Suprapubic skin (tissue), 3 donors: Measurements from ENCODE around the gene BCL11B.

Experiments used
- CTCF ChIP-seq, 2 donors: fragments of 200-600 bp in 1 of 2; fragments of 450-650 bp in 1 of 2; sonication (generic) in 1 of 2; IDR thresholded peaks; one replicate each; pipeline ENCODE4 v1.5.1; 2016 to 2019; ENCODE audit warnings: antibody characterized with exemption in 2 of 2, mild to moderate bottlenecking in 1 of 2, moderate library complexity in 1 of 2
- EP300 ChIP-seq: sonication (generic); formaldehyde crosslinking; IDR thresholded peaks from one replicate; pipeline ENCODE4 v1.6.1; 2017; ENCODE audit warnings: antibody characterized with exemption
- POLR2A ChIP-seq, 2 donors: fragments of 450-650 bp; IDR thresholded peaks; one replicate each; pipeline ENCODE4 v1.6.1; 2017; ENCODE audit warnings: antibody characterized with exemption in 2 of 2, mild to moderate bottlenecking in 2 of 2, moderate library complexity in 2 of 2

DNA sequence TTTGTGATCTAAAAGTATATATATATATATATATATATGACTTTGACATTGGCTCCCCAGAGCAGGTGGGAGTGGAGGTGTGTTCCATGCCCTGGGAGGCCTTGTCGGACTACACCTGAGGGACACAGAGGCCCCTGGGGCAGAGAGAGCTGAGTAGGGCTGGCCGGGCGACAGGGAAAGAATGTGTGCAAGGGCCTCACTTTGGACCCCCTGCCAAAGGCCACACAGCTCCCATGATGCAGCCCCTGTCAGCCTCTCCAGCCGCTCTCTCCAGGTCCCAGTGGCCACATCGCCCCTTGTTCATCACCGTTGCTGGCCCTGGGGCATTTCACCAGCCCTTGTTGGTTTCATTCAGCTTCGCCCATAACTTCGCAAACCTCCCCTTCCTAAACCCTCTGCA lies 123.9 kb downstream of the BCL11B start:
- TF ChIP-seq CTCF (IDR thresholded peaks at IDR 0.05) = no peak
- no peak for TF ChIP-seq POLR2A (IDR thresholded peaks at IDR 0.05)
- TF ChIP-seq EP300 = no peak
